Midbrain (tissue), 1 donor: Measurements from ENCODE around the gene PFKP.

Experiments used
- DNase-seq: peaks from one replicate; lab custom pipeline; 2025; lab: John Stamatoyannopoulos, UW

Gene PFKP

GRCh38 chr10:3116508-3117100 is 49.3 kb downstream of the PFKP start:
- DNase-seq, result no peak

GRCh38 chr10:3117486-3117885 is 50.1 kb downstream of the PFKP start:
- DNase-seq, result no peak

GRCh38 chr10:3118641-3119091 is 51.3 kb downstream of the PFKP start:
- no peak for DNase-seq

- DNase-seq, result peak; percentile 44
These were observed 52.6 kb downstream of the PFKP start for GRCh38 chr10:3119796-3120459.

GRCh38 chr10:3122034-3122433 is 54.7 kb downstream of the PFKP start:
- no peak for DNase-seq

GRCh38 chr10:3122486-3123205 is 55.3 kb downstream of the PFKP start:
- DNase-seq, result no peak

GRCh38 chr10:3123571-3124411 is 56.4 kb downstream of the PFKP start:
- no peak for DNase-seq

- no peak for DNase-seq
These were observed 57.2 kb downstream of the PFKP start for GRCh38 chr10:3124412-3125175.

- DNase-seq, result no peak
These were observed 58.3 kb downstream of the PFKP start for GRCh38 chr10:3125527-3126170.

- no peak for DNase-seq
These were observed 58.9 kb downstream of the PFKP start for GRCh38 chr10:3126249-3126648.

GRCh38 chr10:3126741-3127346 is 59.5 kb downstream of the PFKP start:
- no peak for DNase-seq

GRCh38 chr10:3127921-3128320 is 60.6 kb downstream of the PFKP start:
- DNase-seq, result no peak

GRCh38 chr10:3128379-3129130 is 61.2 kb downstream of the PFKP start:
- no peak for DNase-seq

- DNase-seq, result no peak
These were observed 62.4 kb downstream of the PFKP start for GRCh38 chr10:3129581-3130340.

GRCh38 chr10:3131098-3131497 is 63.8 kb downstream of the PFKP start:
- DNase-seq, result no peak

- DNase-seq, result no peak
These were observed 65.0 kb downstream of the PFKP start for GRCh38 chr10:3132036-3133025.

GRCh38 chr10:3133948-3134347 is 66.6 kb downstream of the PFKP start:
- DNase-seq, result no peak

- no peak for DNase-seq
These were observed 67.7 kb downstream of the PFKP start for GRCh38 chr10:3135006-3135405.
